Activated CD8-positive, alpha-beta memory T cell treated with anti-CD3 and anti-CD28 coated beads, Interleukin-2, amount 50 U/mL, for 1 hour (primary cell): ENCODE data around the gene SPATC1L.
"Not testable (repeated sequence)": the region's sequence is repeated elsewhere in the genome, so short reads cannot be mapped to it uniquely, and the experiment has no call there.

ENCODE experiments used
- DNase-seq: peaks from one replicate; pipeline ENCODE4 v3.0.0-alpha.2; 2020; ENCODE audit errors: extremely low read depth

SPATC1L gene

DNA sequence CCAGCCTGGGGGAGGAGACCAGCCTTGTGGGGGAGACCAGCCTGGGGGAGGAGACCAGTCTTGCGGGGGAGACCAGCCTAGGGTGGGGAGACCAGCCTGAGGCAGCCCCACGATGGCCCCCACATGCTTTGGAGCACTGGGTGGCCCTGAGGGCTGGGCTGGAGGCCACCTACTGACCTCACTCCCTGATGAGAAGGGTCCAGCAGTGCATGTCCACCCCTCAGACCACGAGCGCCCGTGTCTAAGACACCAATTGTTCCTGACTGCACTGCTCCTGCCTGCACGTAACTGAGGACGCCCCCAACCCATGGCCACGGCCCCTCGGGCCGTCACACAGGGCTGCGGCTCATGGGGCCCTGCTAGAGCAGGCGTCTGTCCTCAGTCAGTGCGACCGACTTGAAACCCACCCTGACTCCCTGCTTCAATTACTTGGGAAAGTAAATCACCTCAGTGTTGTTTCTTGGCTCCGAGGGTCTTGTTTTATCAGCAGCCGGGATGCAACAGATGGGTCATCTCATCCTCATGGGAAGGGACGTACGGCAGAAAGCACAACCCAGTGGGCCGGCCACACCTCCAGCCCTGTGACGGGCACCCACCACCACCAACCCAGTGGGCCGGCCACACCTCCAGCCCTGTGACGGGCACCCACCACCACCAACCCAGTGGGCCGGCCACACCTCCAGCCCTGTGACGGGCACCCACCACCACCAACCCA, at the start of gene SPATC1L:
SPATC1L (minus strand) TSS at position 550 of the 715 bp plus-strand sequence. CDS start 1,643 bp downstream, outside the sequence.
- no peak for DNase-seq

DNA sequence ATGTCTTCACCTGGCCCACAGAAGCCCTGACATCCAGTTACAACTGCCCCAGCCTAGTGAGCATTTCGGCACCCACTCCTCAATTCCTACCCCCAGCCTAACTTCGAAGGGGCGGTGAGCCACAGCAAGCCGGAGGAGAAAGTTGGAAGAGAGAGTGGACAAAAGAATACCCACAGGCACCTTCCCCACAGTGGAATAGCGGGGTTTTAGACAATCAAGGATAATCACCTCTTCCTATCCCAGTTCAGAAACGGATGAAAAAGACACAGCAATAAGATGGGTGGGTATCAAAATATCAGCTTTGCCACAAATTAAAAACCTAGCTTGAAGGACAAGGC, 45.6 kb upstream of the SPATC1L start:
- no peak for DNase-seq

DNA sequence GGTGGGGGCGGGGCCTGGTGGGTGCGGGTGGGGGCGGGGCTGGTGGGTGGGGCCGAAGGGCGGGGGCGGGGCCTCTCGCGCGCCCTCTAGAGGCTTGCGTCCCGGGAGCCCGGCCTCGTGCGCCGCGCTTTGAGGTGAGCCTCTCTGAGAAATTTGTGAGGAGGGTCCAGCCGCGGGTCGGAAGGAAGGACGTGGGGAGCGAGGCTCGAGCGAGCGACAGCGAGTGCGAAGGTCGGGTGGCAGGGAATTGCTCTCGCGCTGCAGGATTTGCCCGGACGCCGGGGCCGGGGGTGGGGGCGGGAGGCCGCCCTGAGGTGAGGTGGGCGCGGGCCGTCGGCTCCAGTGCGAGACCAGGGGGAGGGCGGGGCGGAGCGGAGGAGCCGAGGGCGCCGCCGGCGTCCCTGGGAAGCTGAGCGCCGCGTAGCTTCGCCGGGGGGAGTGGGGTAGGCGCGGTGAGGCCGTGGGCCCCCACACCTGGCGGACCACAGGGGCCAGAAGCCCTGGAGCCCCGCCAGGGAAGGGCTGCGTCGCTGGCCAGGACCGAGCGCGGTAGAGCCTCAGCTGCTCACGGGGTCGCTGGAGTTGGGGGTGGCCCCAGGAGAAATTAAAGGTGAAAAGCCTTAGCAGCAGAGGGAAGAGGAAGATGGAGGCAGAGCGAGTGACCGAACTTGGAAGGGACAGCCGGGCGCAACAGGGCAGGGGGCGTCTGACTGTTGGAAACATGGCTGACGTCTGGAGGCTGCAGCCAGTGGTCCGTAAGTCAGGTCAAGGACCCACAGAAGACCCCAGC, 45.1 kb upstream of the SPATC1L start:
- DNase-seq: no peak

DNA sequence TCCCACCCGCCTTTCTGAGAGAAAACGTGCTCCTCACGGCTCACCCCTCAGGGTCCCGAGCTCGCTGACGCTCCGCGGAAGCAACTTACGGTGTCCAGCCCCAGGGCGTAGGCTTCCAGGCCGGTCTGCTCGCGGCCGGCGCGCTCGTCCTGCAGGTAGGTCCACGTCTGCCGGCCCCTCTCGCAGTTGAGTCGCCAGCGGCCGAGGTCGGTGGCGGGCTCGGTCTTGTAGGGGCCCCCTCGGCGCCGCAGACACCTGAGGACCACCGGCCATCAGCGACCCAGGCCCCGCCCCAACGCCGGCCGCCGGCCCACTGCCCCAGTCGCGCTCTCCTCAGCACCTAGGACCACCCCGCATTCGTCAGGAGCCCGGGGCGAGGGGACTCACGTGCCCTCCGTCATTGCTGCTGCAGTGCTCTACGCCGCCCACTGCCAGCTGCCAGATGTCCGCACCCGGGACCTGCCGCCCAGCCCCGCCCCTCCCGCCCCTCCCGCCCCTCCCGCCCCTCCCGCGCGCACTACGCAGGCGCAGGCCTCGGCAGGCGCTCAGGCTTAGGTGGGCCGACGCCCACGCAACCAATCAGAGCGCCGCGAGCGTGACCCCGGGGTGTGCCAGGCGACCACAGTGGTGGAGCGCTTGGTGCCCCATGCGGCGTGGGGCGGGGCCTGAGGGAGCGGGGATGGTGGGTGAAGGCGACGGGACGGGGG, 44.2 kb upstream of the SPATC1L start, which contains the start of gene LSS:
LSS (minus strand) TSS at position 430 of the 707 bp plus-strand sequence; CDS start at position 401, 29 bp downstream.
- DNase-seq: peak; percentile 93

DNA sequence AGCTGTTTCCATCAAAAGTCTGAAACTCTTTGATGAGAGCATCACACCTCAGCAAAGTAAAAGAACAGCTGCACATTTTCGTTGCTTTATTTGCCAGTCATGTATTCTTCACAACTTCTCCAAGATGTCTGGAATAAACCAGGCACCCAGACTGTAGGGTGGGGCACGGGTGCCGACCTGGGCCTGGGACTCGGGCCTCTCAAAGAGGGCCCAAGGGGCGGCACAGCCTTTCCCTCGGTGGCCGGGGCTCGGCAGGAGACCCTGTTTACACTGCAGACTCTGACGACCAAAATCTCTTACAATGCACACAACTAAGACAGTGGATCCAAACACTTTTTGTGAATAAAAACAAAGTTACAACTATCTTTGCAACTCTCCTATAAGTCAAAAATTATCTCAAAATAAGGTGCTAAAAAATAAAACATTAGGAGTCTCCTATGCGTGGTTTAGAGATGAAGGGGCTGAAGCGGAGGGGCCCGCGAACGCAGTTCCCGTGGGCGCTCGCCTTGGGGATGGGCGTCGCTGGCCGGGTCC, 43.6 kb upstream of the SPATC1L start:
- no peak for DNase-seq

DNA sequence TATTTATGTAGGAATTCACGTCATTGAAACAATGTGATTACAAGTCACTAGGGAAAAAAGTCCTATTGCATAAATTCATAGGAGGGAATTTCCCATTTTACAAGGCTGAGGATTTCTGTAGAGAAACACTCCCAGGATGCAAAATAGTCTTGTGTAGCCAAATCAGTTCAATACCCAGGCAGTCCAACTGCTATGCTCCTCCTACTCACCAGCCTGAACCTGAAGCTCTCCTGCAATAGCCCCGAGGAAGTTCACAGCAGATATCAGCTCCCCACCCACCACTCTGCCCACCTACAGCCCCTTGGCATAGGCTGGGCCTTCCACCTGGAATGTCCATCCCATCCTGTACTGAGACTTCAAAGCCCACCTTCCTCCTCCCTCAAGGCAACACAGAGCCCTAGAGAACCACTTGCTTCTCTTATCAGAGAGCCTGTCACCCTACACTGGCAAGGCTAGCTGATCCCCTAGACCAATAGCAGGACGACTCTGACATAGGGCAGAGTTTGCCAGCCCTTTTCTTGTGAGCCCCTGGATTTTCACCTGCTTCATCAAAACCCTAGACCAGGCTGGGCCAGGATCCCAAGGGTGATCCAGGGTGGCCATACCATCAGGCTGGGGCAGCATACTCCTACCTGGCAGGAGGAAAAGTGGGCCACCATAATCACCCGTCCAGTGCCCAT, 42.8 kb upstream of the SPATC1L start:
- DNase-seq: no peak

DNA sequence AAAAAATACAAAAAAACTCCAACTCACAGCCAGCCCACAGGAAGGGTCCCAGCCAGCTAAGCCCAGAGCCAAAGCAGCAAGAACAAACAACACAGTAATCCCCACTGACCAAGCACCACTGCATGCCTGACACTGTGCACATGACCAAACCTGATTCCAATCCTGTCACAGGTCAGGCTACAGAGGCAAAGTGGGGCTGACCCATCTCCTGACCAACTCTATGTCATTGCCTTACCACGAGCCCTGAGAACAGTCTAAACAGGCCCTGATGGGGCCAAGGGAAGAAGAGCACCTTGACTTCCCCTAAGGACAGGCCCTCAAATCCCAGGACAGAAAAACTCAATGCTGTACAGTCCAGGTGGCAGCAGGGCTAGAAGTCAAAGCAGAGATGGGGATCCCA, 41.9 kb upstream of the SPATC1L start:
- DNase-seq: no peak

DNA sequence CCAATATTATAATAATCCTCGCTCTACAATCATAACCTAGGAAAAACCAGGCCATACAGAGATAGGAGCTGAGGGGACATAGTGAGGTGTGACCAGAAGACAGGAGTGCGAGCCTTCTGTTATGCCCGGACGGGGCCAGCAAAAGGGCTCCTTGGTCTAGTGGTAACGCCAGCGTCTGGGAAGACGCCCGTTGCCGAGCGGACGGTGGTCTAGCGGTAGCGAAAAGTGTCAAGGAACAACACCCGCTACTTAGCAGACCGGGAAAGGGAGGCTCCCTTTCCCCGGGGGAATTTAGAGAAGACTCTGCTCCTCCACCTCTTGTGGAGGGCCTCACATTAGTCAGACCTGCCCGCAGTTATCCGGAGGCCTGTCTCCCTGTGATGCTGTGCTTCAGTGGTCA, 39.4 kb upstream of the SPATC1L start:
- DNase-seq: not testable (repeated sequence)

DNA sequence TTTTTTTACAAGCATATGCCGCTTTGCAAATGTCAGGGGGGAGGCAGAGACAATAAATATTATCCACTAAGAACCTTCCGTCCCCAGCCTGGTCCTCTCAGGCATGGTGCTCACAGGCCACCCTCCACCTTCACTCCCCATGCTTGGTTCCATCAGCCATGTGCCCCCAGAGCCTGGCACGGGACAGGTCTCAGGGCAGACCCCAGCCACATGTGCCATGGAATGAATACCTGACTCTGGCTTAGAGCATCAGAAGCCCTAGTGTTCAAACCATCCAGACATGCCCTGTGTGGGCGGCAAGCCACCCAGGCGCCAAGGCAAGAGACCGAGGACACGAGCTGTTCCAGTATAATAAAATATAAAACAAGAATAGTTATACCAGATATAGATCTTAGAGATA, 39.0 kb upstream of the SPATC1L start:
- DNase-seq: no peak

DNA sequence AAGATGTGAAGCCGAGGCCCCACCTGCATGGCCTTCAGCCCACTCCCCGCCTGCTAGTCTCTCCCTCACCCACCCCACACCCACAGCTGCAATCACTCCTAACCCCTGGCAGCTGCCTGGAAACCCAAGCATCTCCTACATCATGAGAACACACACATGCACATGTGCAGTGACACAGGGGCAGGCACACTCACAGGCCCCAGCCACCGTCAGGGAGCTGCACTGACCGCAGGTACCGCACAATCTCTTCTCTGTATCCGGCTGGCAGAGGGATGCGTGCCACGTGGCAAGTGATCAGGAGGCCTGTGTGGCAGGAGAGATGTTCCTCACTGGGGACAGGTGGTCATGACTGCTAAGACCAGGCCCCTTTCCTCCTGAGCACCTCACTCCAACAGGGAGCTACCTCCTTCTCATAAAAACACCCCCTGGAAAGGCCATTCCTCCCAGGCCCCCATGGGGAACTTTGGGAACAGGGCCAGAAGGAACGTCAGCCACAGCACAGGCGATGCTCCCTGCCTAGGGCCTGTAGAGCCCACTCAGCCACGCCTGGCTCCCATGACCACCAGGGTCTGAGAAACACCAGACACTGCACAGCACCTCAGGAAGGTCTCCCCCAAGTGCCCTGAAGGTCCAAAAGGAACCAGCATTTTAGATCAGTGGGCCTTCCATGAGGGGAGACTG, 38.3 kb upstream of the SPATC1L start:
- DNase-seq: no peak

DNA sequence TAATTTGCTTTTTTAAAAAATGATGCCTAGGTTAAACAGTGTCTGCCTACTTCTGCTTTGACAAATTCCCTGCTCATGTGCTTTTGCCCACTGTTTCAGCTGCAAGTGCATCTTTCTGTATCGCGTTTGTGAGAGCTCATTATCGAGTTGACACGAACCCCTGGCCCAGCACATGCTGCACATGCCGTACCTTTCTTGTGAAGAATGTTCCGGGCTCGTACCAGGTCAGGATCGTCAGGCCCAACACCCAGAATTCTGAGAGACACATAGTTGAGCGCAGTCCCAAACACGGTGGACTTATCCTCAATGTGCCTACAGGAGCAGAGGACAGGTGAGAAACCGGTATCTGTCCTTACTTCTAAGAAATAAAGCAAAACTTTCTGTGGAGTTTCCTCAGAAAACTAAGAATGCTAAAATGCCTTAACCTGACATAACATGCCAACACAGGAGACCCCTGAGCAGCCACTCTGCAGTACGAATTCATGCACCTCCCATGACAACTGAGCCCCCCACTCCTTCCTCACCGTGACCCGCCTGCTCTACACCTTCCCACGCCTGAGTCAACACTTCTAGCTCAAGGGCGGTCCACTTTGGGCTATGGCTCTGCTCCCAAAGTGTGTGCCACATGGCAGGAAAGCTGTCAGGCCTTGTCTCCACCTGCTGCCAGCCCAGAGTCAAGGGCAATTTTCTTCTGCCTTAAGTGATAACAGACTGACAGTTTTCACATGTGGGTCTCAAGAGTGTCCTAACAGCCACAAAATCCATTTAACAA, 37.6 kb upstream of the SPATC1L start:
- DNase-seq: no peak

DNA sequence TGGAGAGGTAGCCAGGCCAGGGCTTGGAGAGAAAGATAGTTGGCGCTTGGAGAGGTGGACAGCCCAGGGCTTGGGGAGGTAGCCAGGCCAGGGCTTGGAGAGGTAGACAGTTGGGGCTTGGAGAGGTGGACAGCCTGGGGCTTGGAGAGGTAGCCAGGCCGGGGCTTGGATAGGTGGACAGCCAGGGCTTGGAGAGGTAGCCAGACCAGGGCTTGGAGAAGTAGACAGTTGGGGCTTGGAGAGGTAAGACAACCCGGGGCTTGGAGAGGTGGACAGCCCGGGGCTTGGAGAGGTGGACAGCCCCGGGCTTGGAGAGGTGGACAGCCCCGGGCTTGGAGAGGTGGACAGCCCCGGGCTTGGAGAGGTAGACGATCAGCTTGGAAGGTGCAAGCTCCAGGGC, 36.6 kb upstream of the SPATC1L start:
- DNase-seq: no peak

DNA sequence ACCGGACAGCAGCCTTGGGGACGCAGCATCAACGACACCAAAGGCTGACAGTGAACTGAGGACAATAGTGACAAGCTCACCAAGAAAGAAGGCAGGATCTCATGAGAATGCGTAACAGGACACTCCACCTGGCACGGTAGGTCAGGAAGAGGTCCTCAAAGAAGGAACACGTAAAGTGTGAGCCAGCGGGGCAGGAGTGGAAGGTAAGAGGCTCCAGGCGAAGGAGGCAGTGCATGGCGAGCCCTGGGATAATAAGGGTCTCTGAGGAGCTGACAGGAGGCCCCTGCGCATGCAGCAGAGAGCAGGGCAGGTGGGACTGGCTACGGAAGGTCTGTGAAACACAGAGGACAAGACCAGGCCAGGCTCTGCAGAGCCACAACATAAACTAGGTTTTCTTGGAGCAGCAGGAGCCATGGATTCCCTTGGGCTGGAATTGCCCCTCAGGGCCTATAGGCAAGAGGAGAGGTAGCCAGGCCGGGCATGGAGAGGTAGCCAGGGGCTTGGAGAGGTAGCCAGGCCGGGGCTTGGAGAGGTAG, 36.1 kb upstream of the SPATC1L start:
- DNase-seq: no peak

DNA sequence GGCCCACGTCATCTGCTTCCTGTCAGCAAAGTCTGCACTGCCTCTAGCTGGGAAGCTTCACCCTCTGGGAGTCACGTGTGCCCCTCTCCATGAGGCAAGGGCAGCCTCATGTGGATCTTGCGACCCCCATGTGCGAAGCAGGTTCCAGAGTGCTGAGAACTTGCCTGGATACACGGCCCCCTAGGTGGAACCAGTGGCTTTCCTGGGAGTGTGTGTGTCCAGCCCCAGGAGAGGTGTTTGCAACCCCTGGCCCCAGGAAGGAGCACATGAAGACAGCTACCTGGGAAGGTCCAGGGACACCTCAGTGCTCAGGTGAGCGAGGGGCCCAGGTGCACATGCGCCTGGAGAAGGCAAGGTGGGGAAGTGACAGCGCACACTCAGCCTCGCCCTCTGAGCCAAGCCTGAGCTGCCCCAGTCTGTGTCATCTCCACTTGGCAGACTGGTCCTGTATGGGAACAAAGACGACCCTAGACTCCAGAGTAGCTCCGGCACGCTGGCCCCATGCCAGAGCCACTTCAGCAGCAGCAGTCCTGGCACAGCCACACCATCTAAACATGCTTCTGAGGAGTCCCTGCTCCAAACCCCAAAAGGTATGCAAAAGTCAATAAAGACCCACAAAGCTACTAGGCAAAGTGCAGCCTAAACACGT, 35.5 kb upstream of the SPATC1L start:
- DNase-seq: no peak

DNA sequence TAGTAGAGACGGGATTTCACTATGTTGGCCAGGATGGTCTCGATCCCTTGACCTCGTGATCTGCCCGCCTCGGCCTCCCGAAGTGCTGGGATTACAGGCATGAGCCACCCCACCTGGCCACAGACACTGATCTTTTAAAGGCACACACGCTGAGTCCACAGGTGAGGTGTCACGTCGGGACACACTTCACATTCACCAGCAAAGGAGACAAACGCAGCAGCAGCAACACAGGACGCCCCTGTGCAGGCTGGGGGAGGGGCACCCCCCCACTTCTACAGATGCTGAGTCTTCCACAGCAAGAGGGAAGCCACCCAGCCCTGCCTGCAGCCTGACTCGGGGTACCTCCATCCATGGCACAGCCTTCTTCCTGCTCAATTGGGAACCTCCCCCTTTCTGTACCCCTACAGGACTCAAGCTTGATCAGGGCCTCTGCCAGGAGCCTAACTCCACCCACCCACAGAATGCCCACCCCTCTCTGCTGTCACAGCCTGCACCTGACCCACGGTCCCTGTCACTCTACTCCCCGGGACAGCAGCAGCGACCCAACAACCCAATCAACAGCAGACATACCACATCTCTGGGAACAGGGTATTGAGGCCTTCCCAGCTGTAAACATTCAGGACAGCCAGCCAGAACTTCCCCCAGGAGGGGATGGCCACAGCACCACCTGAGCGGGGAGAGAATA, 34.8 kb upstream of the SPATC1L start:
- no peak for DNase-seq

DNA sequence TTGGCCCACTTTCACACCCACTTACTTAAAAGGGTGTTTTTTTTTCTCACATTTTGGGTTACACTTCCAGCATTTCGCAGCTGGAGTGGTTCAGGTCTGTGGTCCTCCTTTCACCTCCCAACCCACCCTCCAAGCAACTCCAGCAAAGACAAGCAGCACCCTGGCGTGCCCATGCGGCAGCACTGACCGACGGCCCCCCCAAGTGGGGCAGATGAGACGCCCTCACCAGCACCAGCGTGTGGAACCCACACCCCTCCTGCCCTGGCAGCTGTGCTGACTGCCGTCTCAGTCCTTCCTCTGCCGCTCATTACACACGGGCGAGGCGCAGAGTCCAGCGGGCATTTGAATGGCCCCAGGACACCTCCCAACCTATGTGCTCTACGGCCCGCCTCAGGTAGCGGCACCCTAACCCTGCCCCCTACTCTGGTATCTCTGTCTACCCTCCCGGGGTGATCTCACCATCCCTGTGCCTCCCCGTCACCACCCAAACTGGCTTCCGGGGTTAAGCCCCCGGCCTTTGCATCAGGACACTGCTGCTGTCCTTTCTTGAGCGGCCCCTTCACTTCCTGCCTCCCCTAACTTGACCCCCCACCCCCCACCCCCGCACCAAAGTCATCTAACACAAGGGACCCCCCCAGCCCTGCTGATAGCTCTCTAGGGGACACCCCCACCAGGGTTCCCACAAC, 33.4 kb upstream of the SPATC1L start:
- no peak for DNase-seq

DNA sequence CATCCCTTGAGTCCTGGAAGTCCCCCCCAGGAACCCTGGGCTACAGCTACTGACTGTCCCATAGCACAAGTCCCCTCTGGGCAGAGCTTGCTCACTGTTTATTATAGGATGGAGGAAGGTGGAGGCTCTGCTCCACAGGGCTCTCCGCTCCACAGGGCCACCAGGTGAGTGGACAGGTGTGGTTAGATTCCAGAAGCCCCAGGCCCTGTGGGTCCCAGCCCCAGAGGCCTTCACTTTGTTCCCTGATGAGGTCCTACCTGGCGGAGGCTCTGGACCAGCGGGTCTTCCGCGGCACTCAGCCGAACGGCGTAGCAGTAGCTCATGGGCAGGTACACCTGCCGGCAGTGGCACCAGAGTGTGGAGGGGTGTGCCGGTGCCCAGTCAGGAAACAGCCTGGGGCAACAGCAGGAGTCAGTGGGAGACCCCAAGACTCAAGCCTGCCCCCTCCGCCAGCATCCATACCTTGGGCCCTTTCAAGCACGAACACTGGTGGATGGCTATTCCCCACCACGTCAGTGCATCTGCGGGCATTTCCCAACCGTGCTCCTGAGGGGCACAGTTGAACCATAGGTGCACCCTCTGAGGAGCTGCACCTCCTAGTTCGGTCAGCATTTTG, 32.0 kb upstream of the SPATC1L start:
- no peak for DNase-seq
